HG03439 (cell line): ENCODE data around the gene ZSCAN23.
"Not testable (repeated sequence)": the region's sequence is repeated elsewhere in the genome, so short reads cannot be mapped to it uniquely, and the experiment has no call there.

ENCODE experiments used
- ATAC-seq: cut with Tn5 transposase; IDR thresholded peaks from one replicate; pipeline ENCODE4 v1.9.1; 2021; ENCODE audit warnings: mild to moderate bottlenecking, moderate library complexity; ENCODE audit not compliant: unreplicated experiment

ZSCAN23 gene

GRCh38 chr6:28442586-28442985, 705 bp downstream of the ZSCAN23 start:
- no peak for ATAC-seq

- ATAC-seq: no peak
Observed at GRCh38 chr6:28436404-28436803, 6.9 kb downstream of the ZSCAN23 start.

- ATAC-seq: no peak
Observed at GRCh38 chr6:28433119-28433518, 10.2 kb downstream of the ZSCAN23 start.

DNA sequence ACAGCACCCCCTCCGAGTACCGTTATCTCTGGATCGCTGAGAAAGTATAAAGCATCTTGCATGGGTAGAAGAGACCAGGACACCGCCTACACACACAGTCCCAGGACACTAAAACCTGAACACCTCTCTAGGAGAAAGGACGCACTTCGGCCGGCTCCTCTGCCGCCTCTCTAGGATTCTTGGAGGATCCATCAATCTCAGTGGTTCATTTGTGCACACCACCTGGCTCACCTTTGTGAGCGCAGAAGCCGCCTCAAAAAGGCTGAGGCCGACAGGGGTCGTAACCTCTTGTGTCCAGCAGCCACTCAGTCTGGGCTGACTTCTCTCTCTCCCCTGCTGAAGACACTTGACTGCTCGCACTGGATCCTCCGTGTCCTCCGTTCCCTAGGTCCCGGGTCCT, 13.5 kb downstream of the ZSCAN23 start:
- ATAC-seq: no peak

DNA sequence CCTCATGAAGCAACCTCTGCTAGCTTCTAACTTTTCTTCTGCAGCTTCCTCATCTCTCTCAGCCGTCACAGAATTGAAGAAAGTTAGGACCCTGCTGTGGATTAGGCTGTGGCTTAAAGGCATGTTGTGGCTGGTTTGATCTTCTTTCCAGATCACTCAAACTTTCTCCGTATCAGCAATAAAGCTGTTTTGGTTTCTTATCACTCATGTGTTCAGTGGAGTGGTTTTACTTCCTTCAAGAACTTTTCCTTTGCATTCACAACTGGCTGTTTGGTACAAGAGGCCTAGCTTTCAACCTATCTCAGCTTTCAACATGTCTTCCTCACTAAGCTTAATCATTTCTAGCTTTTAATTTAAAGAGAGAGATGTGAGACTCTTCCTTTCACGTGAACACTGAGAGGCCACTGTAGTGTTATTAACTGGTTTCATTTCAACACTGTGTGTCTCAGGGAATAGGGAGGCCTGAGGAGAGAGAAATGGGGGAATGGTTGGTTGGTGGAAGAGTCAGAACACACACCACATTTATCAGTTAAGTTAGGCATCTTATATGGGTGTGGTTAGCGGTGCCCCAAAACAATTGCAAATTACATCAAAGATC, 17.2 kb downstream of the ZSCAN23 start:
- ATAC-seq: no peak

DNA sequence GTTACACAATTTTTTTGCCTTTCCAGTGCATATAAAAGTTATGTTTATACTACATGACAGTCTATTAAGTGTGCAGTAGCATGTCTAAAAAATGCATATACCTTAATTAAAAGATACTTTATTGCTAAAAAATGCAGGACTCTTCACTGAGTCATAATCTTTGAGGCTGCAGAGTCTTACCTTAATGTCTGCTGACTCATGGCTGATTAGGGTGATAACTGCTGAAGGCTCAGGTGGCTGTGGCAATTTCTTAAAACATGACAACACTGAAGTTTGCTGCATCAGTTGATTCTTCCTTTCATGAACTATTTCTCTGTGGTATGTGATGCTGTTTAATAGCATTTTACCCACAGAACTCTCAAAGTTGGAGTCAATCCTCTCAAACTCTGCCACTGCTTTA, 19.1 kb downstream of the ZSCAN23 start:
- no peak for ATAC-seq

DNA sequence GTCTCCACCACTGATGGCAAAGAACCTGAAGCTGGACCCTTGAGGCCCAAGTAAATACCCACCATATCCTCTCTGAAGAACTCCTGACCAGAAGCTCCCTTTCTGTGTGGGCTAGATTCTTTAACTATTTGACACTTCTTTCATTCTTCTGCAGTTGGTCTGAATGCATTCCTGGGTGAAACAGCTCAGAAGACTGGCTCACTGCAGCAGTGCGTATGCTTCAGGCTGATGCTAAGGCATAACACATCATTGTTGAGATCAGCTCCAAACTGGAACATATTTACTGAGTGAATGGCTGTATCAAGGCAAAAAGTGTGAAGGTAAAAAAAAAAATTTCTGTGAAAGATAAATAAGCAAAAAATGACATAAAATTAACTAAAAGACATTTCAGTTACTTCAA, 19.7 kb downstream of the ZSCAN23 start:
- no peak for ATAC-seq

DNA sequence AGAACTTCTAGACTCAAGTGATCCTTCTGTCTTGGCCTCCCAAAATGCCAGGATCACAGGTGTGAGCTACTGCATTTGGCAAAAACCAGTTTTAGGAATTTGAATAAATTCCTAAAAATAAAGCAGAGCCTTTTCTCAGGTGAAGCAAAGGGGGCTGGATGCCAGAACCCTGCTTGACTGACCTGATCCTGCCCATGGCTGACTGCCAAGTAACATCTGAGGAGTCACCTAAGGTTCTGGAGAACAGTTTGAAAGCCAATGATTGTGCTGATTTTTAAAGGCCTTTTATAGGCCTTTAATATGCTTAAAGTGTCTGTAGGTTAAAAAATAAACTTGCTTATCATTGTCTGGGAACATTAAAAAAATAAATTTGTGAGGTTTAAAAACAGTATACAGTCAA, 29.6 kb downstream of the ZSCAN23 start:
- no peak for ATAC-seq

DNA sequence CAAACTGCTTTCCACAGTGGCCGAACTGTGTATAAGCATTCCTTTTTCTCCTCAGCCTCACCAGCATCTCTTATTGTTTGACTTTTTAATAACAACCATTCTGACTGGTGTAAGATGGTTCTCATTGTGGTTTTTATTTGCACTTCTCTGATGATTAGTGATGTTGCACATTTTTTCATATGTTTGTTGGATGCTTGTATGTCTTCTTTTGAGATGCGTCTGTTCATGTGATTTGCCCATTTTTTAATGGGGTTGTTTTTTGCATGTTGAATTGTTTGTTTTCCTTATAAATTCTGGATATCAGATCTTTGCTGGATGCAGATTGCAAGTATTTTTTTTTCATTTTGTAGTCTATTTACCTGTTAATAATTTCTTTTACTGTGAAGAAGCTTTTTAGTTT, 32.5 kb downstream of the ZSCAN23 start:
- no peak for ATAC-seq

- ATAC-seq: no peak
Observed at GRCh38 chr6:28408076-28408802, 35.1 kb downstream of the ZSCAN23 start.

DNA sequence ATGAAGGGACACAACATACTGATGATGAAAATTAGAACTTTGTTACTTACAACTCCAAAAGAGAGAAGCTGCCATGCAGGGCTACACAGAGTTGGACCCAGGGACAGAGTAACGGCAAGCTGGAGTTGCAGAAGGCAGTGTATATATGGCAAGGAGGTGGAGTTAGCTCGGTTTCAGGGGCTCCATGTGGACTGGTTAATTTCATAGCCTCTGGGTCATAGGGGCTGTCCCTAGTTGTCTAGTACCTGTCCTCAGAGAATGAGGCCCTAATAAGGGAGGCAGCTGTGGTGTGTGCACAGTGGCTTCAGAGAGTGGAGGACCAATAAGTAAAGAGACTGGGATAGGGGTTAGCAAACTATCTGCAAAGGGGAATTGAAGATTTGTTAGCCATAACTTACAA, 35.9 kb downstream of the ZSCAN23 start:
- no peak for ATAC-seq

DNA sequence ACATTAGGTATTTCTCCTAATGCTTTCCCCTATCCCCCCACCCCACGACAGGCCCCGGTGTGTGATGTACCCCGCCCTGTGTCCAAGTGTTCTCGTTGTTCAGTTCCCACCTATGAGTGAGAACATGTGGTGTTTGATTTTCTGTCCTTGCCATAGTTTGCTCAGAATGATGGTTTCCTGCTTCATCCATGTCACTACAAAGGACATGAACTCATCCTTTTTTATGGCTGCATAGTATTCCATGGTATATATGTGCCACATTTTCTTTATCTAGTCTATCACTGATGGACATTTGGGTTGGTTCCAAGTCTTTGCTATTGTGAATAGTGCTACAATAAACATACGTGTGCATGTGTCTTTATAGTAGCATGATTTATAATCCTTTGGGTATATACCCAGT, 39.4 kb downstream of the ZSCAN23 start:
- ATAC-seq: not testable (repeated sequence)

- ATAC-seq: no peak
Observed at GRCh38 chr6:28402197-28402596, 41.1 kb downstream of the ZSCAN23 start.

DNA sequence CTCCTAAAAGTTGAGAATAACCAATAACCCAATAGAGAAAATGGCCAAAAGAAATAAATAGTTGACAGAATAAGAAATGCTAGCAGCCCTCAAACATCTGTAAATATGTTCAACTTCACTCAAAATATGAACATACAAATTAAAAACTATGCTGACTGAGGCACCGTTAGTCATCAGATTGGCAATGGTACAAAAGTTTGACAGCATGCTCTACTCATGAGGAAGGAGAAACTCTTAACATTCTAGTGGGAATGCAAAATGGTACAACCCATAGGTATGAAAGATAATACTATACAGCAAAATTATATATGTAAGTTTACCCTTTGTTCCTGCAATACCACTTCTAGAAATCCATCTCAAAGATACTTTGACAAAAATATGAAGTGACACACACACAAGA, 42.1 kb downstream of the ZSCAN23 start:
- ATAC-seq: no peak

- no peak for ATAC-seq
Observed at GRCh38 chr6:28400122-28400451, 43.2 kb downstream of the ZSCAN23 start.

DNA sequence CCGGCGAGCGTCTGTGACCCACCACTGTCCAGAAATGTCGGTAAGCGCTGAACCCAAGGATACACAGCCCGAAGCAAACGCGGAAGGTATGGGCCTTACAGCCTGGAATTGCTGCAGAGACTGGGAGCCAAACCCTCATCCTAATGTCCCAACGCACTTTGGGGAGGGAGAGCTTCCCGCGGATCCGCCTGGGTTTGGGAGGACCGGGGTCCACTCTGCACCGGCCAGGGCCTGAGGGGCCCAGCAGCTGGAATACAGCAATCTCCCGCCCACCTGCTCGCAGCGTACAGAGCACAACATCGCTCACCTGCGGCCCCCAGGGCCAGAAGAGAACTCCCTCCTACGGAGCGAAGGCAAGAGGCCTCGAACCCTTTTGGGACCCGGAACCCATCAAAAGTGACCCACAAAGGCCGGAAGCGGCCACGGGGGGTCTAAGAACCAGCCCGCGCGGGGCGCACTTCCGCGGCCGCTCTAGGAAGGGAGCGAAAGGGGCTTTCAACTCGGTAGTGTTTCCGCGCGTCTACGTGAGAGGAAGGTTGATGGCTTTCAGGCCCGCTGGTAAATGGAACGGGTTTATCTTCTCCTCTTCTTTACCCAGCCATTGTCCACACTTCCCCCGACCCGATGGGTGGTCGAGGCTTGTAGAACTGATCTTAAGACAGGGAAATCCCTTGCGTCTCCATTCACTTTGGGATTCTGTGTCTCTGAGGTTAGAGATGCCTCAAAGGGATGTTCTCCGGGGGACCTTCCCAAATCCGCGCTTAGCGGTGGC, 43.8 kb downstream of the ZSCAN23 start, which contains the start of gene ZSCAN12:
Gene ZSCAN12, minus strand, starts transcription at position 398 of the 772 bp plus-strand sequence. CDS start 1,342 bp downstream, outside the sequence.
- peak; percentile 78 for ATAC-seq

GRCh38 chr6:28395918-28396317, 47.4 kb downstream of the ZSCAN23 start:
- no peak for ATAC-seq

DNA sequence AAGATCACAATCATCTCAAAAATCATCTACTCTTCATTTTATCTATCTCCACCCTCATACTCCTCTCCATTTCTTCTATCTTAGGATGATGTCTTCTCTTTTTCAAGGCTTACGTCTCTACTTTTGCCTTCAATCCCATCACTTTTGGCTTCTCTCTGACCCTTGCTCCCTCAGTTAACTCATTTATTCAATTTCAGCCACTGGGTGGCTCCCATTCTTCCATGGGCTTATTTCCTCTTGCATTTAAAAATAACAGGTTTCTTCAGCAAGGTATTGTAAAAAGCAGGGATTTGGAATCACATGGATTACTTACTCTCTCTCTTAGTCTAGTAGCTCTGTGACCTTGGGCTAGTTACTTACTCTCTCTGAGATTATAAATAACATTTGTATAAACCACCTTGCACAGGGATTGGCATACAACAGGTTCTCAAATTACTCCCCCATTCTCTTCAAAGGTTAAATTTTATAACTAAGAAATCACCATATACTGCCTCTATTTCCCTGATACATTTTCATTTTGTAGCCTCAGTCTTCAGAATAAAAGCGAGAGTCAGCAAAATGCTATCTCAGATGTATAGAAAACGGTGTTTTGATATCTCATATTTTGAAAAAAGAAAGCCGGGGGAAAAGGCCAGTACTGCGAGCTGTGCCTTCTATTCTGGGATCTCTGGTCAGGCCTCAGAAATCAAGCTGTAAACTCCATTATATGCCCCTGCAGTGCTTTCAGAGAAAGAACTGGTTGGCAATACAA, 49.2 kb downstream of the ZSCAN23 start:
- ATAC-seq: no peak

DNA sequence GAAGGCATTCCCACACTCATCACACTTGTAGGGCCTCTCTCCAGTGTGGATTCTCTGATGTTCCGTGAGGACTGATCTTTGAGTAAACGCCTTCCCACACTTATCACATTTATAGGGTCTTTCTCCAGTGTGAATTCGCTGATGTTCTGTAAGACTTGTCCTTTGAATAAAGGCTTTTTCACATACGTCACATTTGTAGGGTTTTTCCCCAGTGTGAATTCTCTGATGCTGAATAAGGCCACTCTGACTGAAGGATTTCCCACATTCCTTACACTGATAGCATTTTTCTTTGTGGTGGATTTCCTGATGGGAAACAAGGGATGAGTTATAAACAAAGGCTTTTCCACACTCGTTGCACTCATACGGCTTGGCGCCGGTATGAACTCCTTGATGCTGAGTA, 52.6 kb downstream of the ZSCAN23 start:
- ATAC-seq: no peak

GRCh38 chr6:28384143-28384533, 59.2 kb downstream of the ZSCAN23 start:
- no peak for ATAC-seq
